ENCODE data around the gene NOC2L.

DNA sequence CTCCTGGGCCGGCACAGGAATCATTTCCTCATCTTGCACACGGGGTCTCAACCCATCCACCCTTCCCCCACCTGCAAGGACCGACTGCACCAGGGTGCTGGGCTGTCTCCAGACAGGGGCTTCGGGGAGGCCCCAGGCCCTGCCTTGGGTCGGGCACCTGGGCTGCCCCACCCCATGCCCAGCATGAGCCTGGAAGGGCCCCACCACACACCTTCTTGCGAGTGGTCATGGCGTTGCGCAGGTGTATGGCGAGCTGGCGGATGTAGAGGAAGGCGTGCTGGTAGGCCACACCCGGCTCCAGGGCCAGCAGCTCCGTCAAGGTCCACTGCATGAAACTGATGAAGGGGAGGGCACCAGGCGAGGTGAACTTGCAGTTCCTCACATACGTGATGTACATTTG, 6.9 kb downstream of the NOC2L start:
- no peak for TF ChIP-seq POLR2A (IDR thresholded peaks at IDR 0.05)
- TF ChIP-seq, protein P1, sequence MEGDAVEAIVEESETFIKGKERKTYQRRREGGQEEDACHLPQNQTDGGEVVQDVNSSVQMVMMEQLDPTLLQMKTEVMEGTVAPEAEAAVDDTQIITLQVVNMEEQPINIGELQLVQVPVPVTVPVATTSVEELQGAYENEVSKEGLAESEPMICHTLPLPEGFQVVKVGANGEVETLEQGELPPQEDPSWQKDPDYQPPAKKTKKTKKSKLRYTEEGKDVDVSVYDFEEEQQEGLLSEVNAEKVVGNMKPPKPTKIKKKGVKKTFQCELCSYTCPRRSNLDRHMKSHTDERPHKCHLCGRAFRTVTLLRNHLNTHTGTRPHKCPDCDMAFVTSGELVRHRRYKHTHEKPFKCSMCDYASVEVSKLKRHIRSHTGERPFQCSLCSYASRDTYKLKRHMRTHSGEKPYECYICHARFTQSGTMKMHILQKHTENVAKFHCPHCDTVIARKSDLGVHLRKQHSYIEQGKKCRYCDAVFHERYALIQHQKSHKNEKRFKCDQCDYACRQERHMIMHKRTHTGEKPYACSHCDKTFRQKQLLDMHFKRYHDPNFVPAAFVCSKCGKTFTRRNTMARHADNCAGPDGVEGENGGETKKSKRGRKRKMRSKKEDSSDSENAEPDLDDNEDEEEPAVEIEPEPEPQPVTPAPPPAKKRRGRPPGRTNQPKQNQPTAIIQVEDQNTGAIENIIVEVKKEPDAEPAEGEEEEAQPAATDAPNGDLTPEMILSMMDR (IDR thresholded peaks at IDR 0.05) = no peak
- TF ChIP-seq EP300 (IDR thresholded peaks at IDR 0.05) = no peak
- TF ChIP-seq POLR2AphosphoS5 (IDR thresholded peaks at IDR 0.05) = no peak
